Gastrocnemius medialis (tissue), 4 donors: ENCODE measurements around the gene DDX47.

Experiments used
- CTCF ChIP-seq, 5 experiments: fragments of 450-650 bp in 3 of 5; fragments of 200-600 bp in 2 of 5; sonication (generic) in 2 of 5; IDR thresholded peaks in 4 of 5; conservative IDR thresholded peaks in 1 of 5; 1 replicate in 4 of 5; 2 replicates in 1 of 5; pipeline ENCODE4 v1.5.1; 2016 to 2019; ENCODE audit warnings: antibody characterized with exemption in 5 of 5, mild to moderate bottlenecking in 3 of 5, moderate library complexity in 3 of 5
- POLR2A ChIP-seq, 2 donors: fragments of 450-650 bp; IDR thresholded peaks; one replicate each; pipeline ENCODE4 v1.6.1; 2017; ENCODE audit warnings: antibody characterized with exemption in 2 of 2, mild to moderate bottlenecking in 2 of 2, moderate library complexity in 2 of 2

- TF ChIP-seq CTCF (IDR thresholded peaks at IDR 0.05 in 4 of 5, conservative IDR thresholded peaks at IDR 0.05 in 1 of 5) (no peak), POLR2A (IDR thresholded peaks at IDR 0.05) (no peak)
Observed at GRCh38 chr12:12859690-12860089, 46.5 kb downstream of the DDX47 start.
